GM11168 (cell line): ENCODE data around the gene CLIC5.

Source experiments
- in situ Hi-C: fragments of 300-500 bp; cut with MboI; formaldehyde crosslinking; loops from one replicate; pipeline ENCODE4 v1.12.0; 2022; ENCODE audit warnings: low sequenced_read_pairs; ENCODE audit not compliant: unreplicated experiment

CLIC5 gene

GRCh38 chr6:45900808-45901752, 114.6 kb downstream of the CLIC5 start:
- in situ Hi-C loops = loop anchor here (25.0 kb wide), 3 partner anchors 164 to 1239 kb away; no protein-coding TSS in a partner anchor

- in situ Hi-C loops = no loop called here
Measured at GRCh38 chr6:45899683-45899946, 116.0 kb downstream of the CLIC5 start.

- in situ Hi-C loops = no loop called here
Measured at GRCh38 chr6:45898941-45899682, 116.5 kb downstream of the CLIC5 start.

DNA sequence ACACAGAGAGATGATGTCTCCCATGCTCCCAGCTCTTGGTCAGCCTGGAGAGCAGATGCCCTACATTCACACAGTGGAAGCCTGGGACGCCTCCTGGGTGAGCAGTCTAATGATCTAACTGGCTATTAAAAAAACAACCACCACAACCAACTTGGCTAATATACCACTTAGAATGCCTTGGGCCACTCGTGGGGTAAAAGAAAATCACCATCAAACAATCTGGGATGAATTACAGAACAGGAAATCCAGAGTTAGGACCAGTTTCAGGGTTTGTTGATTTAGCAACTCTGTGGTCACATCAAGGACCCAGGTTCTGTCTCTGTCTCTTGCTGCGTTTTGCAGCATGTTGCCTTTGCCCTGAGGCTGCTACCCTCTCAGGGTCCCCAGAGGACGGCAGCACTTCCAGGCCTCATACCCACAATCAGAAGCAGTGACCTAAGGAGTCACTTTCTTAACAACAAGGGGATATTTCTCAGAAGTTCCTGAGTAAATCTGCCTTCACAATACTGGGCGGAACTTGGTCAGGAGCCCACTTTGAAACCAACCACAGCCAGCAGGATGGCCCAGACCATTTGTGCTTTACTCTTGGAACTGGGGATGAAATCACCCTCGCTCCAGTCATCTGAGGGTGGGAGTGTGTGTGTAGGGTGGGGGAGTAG, 118.7 kb downstream of the CLIC5 start:
- in situ Hi-C loops = no loop called here

GRCh38 chr6:45895569-45895968, 120.1 kb downstream of the CLIC5 start:
- in situ Hi-C loops = no loop called here

DNA sequence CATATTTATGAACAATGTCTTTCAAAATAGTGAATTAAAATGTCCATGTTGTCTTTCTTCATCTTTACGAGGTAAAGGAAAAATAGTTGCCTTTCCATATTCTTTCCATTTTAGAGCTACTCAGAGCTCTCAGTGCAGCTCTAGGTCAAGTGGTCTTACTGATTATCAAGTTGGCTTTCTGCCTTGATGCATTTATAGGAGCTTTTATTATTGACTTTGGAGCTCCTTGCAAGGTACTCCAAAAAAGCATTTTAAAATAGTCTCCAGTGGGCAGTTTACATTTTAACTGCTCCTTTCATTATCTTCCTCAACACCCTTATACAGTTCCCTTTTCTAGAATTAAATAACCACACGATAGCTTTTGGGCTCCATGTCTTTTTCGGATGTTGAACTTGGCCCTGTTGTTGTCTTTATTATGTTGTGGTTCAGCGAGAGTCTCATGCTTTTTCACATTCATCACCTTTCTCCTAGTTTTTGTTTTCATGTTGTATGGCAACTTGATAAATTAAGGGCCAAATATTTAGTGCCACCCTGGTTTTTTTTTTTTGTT, 122.9 kb downstream of the CLIC5 start:
- in situ Hi-C loops = no loop called here

- in situ Hi-C loops = no loop called here
Measured at GRCh38 chr6:45892196-45892595, 123.5 kb downstream of the CLIC5 start.

DNA sequence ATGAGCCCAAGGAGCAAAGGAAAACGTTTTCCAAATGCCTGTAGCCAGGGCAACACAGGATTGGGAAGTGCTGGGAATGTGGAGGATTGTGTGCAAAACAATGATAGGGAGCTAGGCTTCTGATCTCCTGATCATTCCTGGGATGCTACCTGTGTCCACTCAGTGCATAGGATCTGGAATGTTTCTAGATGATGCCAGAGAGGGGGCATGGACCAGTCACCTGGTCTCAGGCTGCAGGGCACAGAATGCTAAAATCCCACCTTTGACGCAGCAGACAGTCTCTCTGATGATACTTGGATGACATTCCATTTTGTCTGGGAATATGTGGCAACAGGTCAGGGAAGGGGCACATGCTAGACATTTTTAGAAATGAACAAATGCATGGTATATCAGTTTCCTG, 128.9 kb downstream of the CLIC5 start:
- in situ Hi-C loops = no loop called here

DNA sequence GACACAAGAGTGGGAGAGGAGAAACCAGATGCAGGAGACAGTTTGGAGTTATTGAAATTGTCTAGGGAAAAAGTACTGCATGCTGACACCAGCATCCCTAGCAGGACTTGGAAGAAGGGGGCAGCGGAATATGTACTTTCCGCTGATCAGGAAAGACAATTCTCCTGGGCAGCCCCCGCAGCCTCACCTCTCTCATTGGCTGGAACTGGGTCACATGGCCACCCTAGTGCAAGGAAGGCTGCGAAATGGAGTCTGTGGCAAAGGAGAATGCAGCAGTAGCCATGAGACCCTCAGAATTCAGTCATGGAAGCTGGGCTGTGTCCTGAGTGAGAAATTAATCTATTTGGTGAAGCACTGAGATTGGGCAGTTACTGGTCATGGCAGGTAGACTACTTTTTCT, 131.3 kb downstream of the CLIC5 start:
- in situ Hi-C loops = no loop called here

GRCh38 chr6:45882671-45883070, 133.0 kb downstream of the CLIC5 start:
- in situ Hi-C loops = no loop called here

DNA sequence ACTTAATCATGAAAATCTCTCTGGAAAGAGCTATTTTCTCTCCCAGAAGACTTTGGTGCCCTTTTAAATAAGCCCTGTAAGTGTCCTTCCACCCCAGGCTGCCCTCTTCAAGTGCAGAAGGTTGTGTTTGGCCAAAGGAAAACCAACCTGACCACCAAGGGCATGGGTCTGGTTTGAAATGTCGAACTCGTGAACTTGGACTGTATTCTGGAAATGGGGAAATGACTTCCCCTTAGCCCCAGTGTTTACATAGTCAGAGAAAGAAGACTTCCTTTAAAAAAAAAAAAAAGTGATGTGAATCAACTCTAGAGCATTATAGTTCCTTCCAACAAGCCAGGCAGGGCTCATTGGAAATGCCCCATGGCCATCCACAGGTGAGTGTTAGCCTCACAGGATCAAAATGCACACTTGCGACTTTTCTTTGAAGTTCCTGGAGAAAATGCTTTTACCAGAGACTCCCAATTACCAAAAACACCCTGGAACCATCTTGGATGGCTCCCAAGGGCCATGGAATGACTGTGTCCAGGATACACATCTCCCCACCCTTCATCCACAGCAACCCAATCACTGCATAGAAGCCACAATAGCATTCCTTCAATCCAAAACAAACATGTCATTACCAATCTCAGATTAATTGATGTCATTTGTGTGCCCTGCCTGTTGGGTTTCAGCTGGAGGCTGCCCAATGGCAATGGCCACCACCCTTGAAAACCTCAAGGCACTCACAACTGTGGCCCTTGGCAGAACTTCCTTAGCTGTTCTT, 133.8 kb downstream of the CLIC5 start:
- in situ Hi-C loops = no loop called here

- in situ Hi-C loops = no loop called here
Measured at GRCh38 chr6:45880676-45881075, 135.0 kb downstream of the CLIC5 start.

DNA sequence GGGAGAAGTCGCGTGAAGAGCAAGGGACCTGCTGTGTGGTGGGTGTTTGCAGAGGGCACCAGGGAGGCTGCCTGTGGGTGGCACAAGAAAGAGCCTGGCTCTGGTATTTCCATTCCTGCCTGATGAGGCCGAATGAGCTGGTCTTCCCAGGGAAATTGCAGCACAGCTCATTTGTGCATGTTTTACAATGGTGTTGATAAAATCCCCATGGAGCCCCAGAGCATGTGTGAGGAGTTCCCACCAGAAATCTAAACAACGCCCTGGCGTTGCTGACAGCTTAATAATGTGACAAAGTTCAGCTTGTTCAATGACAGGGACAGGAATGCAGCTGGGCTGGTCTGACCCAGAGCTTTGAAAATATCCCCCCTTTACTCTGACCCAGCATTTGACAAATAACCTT, 135.5 kb downstream of the CLIC5 start:
- in situ Hi-C loops = no loop called here

GRCh38 chr6:45877970-45878590, 137.6 kb downstream of the CLIC5 start:
- in situ Hi-C loops = no loop called here

- in situ Hi-C loops = no loop called here
Measured at GRCh38 chr6:45872827-45873365, 142.8 kb downstream of the CLIC5 start.

DNA sequence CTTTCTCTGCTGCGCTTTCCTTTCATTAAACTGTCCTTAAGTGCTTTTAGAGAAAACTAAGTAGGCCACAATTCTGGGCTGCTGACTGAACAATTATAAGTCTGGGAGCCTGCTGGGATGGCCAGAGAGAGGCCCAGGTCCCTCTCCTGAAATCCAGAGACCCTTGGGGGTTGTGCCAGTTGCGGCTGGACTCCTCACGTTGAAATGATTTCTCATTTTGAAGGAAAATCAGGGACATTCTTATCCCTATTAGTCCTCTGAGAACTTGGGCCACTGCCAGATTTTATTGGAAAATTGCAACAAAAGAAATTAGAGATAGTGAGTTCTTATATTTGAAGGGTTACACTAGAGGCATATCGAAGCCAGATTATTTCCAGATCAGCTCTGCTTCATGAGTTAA, 145.1 kb downstream of the CLIC5 start:
- in situ Hi-C loops = no loop called here

DNA sequence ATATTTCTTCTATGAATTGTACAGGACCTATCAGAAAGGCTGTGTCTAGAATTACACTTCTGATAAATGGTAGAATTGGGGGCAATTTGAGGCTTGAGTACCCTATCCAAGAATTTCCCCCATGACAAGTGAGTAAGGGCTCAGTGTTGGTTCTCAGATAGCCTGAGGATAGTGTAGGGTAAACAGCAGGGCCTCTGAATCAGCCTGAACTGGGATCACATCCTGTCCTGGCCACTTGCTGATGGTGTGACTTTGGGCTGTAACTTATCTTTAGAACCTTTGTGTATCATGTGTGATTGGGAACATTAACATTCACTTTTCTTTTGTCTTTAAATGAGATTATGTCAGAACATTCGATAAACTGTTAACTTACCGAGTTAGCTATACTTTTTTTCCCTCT, 151.0 kb downstream of the CLIC5 start:
- in situ Hi-C loops = no loop called here

GRCh38 chr6:45858691-45859090, 157.0 kb downstream of the CLIC5 start:
- in situ Hi-C loops = no loop called here

- in situ Hi-C loops = no loop called here
Measured at GRCh38 chr6:45857827-45858226, 157.8 kb downstream of the CLIC5 start.
